ENCODE results near the gene DNAH1. TPM values are rescaled to one million over a fixed set of nuclear protein-coding genes. Genes with fewer than 3 reads are reported as not detected.
A peak's percentile ranks its signal among the peaks of the same experiment; 100 is the strongest.

DNAH1 gene
- total RNA-seq, 2 experiments from 2014 or later: 5.8 to 14.2 TPM

DNA sequence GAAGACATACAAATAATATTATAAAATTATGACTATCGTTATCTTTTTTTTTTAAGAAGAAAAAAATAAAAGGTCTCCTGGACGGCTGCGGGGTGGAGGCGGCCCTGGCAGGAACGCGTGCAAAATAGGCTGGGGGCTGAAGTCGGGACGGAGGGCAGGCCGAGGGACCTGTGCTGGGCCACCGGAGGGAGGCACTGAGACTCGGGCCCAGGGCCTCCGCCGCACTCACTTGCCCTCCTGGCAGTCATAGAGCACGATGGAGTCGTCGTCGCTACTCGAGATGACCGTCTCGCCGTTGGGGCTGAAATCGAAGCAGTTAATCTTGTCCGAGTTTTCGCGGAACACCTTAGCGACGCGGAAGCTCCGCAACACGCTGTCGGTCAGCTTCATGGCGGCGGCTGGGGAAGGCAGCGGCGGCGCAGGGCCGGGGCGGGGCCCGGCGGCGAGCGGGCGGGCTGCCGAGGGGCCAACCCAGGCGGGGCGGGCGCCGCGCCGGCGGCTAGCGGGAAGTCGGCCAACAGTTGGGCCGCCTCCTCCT lies 38.1 kb upstream of the DNAH1 start:
- ChIA-PET POLR2A (interaction anchor here (0.9 to 2.5 kb wide), 14 partner anchors 9 to 154 kb away, joined by 3 to 13 read pairs (median 6); partner anchors contain the start of genes GLYCTK and TLR9), CTCF (ENCODE audit: unreplicated experiment) (interaction anchor here (1.0 kb wide), 1 partner anchor 39 kb away, joined by 3 read pairs; the partner anchor contains the start of gene TWF2)
- Histone ChIP-seq H3K79me2 (ENCODE audit: insufficient read depth, low read depth, low read length) (peaks cover 51% of the 10 kb centered on the region), H4K20me1 (ENCODE audit: insufficient read depth, low read length) (peaks cover 29% of the 10 kb centered on the region), H3K9me2 (ENCODE audit: insufficient read depth, low read length) (no peaks in the 10 kb centered on the region), H3K36me3 (ENCODE audit: insufficient read depth, low read length) (peaks cover 40% of the 10 kb centered on the region), H3K4me3 (ENCODE audit: low read depth, low read length, poor library complexity, severe bottlenecking) (peak overlapping the region; percentile 70), H3K9me3 (ENCODE audit: low read length) (peaks cover 4% of the 10 kb centered on the region; the same call in 1 of the 2 replicates), H3K4me1 (ENCODE audit: insufficient read depth, low read length, poor library complexity, severe bottlenecking) (peaks cover 29% of the 10 kb centered on the region), H3K27ac (ENCODE audit: low read depth, low read length, poor library complexity, severe bottlenecking) (peak overlapping the region; percentile 67), H3K4me2 (ENCODE audit: low read length) (peak overlapping the region; percentile 94), H2AFZ (ENCODE audit: low read length) (no peak overlapping the region)
- intact Hi-C loops (cut with micrococcal nuclease; ENCODE audit: unreplicated experiment): loop anchor here (1.0 kb wide), 2 partner anchors 39 to 53 kb away; partner anchors contain the start of genes TLR9 and TWF2
- BruUV-seq (replicated peaks): no TSS peak
- DNase-seq (ENCODE audit: low spot score): peak; percentile 73
- TF ChIP-seq CTCF (conservative IDR thresholded peaks at IDR 0.05; ENCODE audit: low read length) (peak; percentile 47), EZH2phosphoT487 (IDR thresholded peaks at IDR 0.05; ENCODE audit: borderline replicate concordance, low read depth, low read length) (no peak)

- Histone ChIP-seq H3K4me1 (ENCODE audit: insufficient read depth, low read length, poor library complexity, severe bottlenecking) (peaks cover 29% of the 10 kb centered on the region), H3K4me2 (ENCODE audit: low read length) (peak within 1 kb of the TSS; percentile 94), H3K36me3 (ENCODE audit: insufficient read depth, low read length) (peaks cover 34% of the 10 kb centered on the region), H3K27ac (ENCODE audit: low read depth, low read length, poor library complexity, severe bottlenecking) (peak within 1 kb of the TSS; percentile 67), H3K9me3 (ENCODE audit: low read length) (peaks cover 4% of the 10 kb centered on the region; the same call in 1 of the 2 replicates), H3K9me2 (ENCODE audit: insufficient read depth, low read length) (no peaks in the 10 kb centered on the region), H2AFZ (ENCODE audit: low read length) (peak within 1 kb of the TSS; percentile 23; the same call in 1 of the 2 replicates), H3K79me2 (ENCODE audit: insufficient read depth, low read depth, low read length) (peaks cover 46% of the 10 kb centered on the region), H4K20me1 (ENCODE audit: insufficient read depth, low read length) (peaks cover 25% of the 10 kb centered on the region), H3K4me3 (ENCODE audit: low read depth, low read length, poor library complexity, severe bottlenecking) (peak within 1 kb of the TSS; percentile 70)
- intact Hi-C loops (cut with micrococcal nuclease; ENCODE audit: unreplicated experiment): loop anchor here (1.0 kb wide), 2 partner anchors 39 to 53 kb away; partner anchors contain the start of genes TLR9 and TWF2
- BruUV-seq (replicated peaks): no TSS peak
- TF ChIP-seq CTCF (conservative IDR thresholded peaks at IDR 0.05; ENCODE audit: low read length): peak; percentile 60
- no peak for TF ChIP-seq EZH2phosphoT487 (IDR thresholded peaks at IDR 0.05; ENCODE audit: borderline replicate concordance, low read depth, low read length)
- CTCF ChIA-PET (ENCODE audit: unreplicated experiment): interaction anchor here (0.5 to 1.2 kb wide), 3 partner anchors 10 to 58 kb away, joined by 3 to 4 read pairs (median 3); partner anchors contain the start of gene TWF2
- peak; percentile 94 for DNase-seq (ENCODE audit: low spot score)
- POLR2A ChIA-PET: interaction anchor here (1.0 to 2.0 kb wide), 7 partner anchors 9 to 171 kb away, joined by 3 to 13 read pairs (median 4); partner anchors contain the start of genes GLYCTK and TLR9
These were observed 37.5 kb upstream of the DNAH1 start, which contains the start of gene WDR82 for GRCh38 chr3:52278510-52279069. Gene WDR82, minus strand, starts transcription at chr3:52278649. Its CDS starts 288 bp downstream, at chr3:52278361.
